Bronchial epithelial cell (primary cell): ENCODE results near the gene COL4A1. TPM values are rescaled to one million over a fixed set of nuclear protein-coding genes. Genes with fewer than 3 reads are reported as not detected.

Experiments used
- DNase-seq: peaks from one replicate; pipeline ENCODE4 v3.0.0-alpha.2; 2010; ENCODE audit warnings: low read depth
- FAIRE-seq: peaks from 2 replicates; lab custom pipeline; 2011; peaks lifted over from hg19 to GRCh38; lab: Jason Lieb, UNC
- H3K27me3 ChIP-seq: 2 replicates; pipeline ENCODE4 v1.5.1; 2011; ENCODE audit warnings: low read length; ENCODE audit not compliant: control insufficient read depth, insufficient read depth
- H3K36me3 ChIP-seq: 2 replicates; pipeline ENCODE4 v1.5.1; 2011; ENCODE audit warnings: low read length; ENCODE audit not compliant: control insufficient read depth, insufficient read depth
- H3K4me3 ChIP-seq: 2 replicates; pipeline ENCODE4 v1.5.1; 2011; ENCODE audit warnings: mild to moderate bottlenecking, low read depth, low read length, control low read depth
- total RNA-seq: library from RNA; depleted of rRNA; stranded (reverse); fragments of >200 nt; gene quantifications from 2 replicates; pipeline ENCODE4 v1.2.1, GENCODE V29; 2014
- TF ChIP-seq, protein P1 (sequence below): IDR thresholded peaks from 2 replicates; pipeline ENCODE4 v1.5.1; 2011; ENCODE audit warnings: mild to moderate bottlenecking, moderate library complexity, low read length, control low read depth, inconsistent platforms; ENCODE audit not compliant: insufficient read depth, severe bottlenecking

COL4A1 gene
- total RNA-seq, 1 donor from 2014 or later, result 7.4 TPM

- FAIRE-seq (no peak), DNase-seq (no peak)
- TF ChIP-seq, protein P1, sequence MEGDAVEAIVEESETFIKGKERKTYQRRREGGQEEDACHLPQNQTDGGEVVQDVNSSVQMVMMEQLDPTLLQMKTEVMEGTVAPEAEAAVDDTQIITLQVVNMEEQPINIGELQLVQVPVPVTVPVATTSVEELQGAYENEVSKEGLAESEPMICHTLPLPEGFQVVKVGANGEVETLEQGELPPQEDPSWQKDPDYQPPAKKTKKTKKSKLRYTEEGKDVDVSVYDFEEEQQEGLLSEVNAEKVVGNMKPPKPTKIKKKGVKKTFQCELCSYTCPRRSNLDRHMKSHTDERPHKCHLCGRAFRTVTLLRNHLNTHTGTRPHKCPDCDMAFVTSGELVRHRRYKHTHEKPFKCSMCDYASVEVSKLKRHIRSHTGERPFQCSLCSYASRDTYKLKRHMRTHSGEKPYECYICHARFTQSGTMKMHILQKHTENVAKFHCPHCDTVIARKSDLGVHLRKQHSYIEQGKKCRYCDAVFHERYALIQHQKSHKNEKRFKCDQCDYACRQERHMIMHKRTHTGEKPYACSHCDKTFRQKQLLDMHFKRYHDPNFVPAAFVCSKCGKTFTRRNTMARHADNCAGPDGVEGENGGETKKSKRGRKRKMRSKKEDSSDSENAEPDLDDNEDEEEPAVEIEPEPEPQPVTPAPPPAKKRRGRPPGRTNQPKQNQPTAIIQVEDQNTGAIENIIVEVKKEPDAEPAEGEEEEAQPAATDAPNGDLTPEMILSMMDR, result no peak
- Histone ChIP-seq H3K27me3 (no peaks in the 10 kb centered on the region), H3K36me3 (no peaks in the 10 kb centered on the region), H3K4me3 (no peak overlapping the region)
Measured at GRCh38 chr13:110124201-110124940, 182.6 kb downstream of the COL4A1 start.

- TF ChIP-seq, protein P1, result no peak
- DNase-seq (peak; percentile 67), FAIRE-seq (no peak)
- Histone ChIP-seq H3K4me3 (no peak overlapping the region), H3K36me3 (no peaks in the 10 kb centered on the region), H3K27me3 (no peaks in the 10 kb centered on the region)
Measured at GRCh38 chr13:110123041-110123809, 183.7 kb downstream of the COL4A1 start.

DNA sequence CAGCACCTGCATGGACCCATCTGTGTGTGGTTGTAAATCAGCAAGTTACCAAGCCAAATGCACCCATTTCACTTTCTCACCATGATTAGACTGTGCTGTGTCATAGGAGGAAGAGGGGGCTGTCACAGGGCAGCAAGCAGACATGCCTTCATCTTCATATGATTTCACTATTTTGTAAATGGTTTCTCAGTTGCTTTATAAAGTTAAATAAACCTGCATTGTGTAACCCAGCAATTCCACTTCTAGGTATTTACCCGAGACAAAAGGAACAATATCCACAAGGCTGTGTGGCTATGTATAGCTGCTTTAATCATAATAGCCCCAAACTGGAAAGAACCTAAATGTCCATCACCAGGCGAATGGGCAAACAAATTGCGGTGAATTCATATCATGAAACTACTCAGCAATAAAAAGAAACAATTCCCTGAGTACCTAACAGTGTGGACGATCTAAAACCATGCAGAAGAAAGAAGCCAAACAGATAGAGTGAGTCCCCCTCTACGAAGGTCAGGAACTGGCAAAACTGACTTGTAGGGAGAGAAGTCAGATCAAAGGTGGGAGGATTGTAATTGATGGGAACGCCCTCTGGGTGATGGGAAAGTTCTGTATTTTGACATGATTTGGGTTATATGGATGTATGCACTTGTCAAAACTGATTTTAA is 185.4 kb downstream of the COL4A1 start:
- FAIRE-seq (no peak), DNase-seq (no peak)
- H3K27me3 ChIP-seq, result no peaks in the 10 kb centered on the region
- no peaks in the 10 kb centered on the region for H3K36me3 ChIP-seq
- no peak overlapping the region for H3K4me3 ChIP-seq
- TF ChIP-seq, protein P1, result no peak

GRCh38 chr13:110119935-110120905 is 186.7 kb downstream of the COL4A1 start:
- DNase-seq (peak; percentile 84), FAIRE-seq (peak; percentile 79)
- Histone ChIP-seq H3K4me3 (no peak overlapping the region), H3K27me3 (no peaks in the 10 kb centered on the region), H3K36me3 (no peaks in the 10 kb centered on the region)
- TF ChIP-seq, protein P1, result no peak

GRCh38 chr13:110118106-110118505 is 188.9 kb downstream of the COL4A1 start:
- no peaks in the 10 kb centered on the region for H3K36me3 ChIP-seq
- FAIRE-seq, result no peak
- H3K4me3 ChIP-seq, result no peak overlapping the region
- DNase-seq, result no peak
- TF ChIP-seq, protein P1, result no peak
- no peaks in the 10 kb centered on the region for H3K27me3 ChIP-seq
